ENCODE results near the gene BAX.

Gene BAX

GRCh38 chr19:48963371-48964204 is 8.9 kb downstream of the BAX start:
- no peak for DNase-seq

GRCh38 chr19:48964205-48965039 is 9.7 kb downstream of the BAX start:
- no peak for DNase-seq

- peak; percentile 87 for DNase-seq
These were observed 10.5 kb downstream of the BAX start, which contains the start of gene FTL for GRCh38 chr19:48965040-48965805. Gene FTL, plus strand, starts transcription at chr19:48965309. Its CDS starts 199 bp downstream, at chr19:48965508.

- peak; percentile 33 for DNase-seq
These were observed 11.3 kb downstream of the BAX start for GRCh38 chr19:48965806-48966540.

GRCh38 chr19:48966541-48967345 is 12.1 kb downstream of the BAX start:
- DNase-seq = no peak

GRCh38 chr19:48967346-48968178 is 12.9 kb downstream of the BAX start:
- DNase-seq = no peak

- DNase-seq = no peak
These were observed 13.5 kb downstream of the BAX start for GRCh38 chr19:48968179-48968661.

GRCh38 chr19:48968813-48969218 is 14.1 kb downstream of the BAX start:
- no peak for DNase-seq

GRCh38 chr19:48969276-48970138 is 14.8 kb downstream of the BAX start:
- no peak for DNase-seq

- no peak for DNase-seq
These were observed 15.6 kb downstream of the BAX start for GRCh38 chr19:48970139-48970766.

- peak; percentile 75 for DNase-seq
These were observed 16.3 kb downstream of the BAX start for GRCh38 chr19:48970923-48971395.

GRCh38 chr19:48975947-48976847 is 21.5 kb downstream of the BAX start:
- DNase-seq = no peak

GRCh38 chr19:48977061-48977460 is 22.4 kb downstream of the BAX start:
- no peak for DNase-seq

- no peak for DNase-seq
These were observed 27.6 kb downstream of the BAX start for GRCh38 chr19:48982280-48982679.

- no peak for DNase-seq
These were observed 31.0 kb downstream of the BAX start for GRCh38 chr19:48985711-48986110.

- no peak for DNase-seq
These were observed 31.5 kb downstream of the BAX start for GRCh38 chr19:48986211-48986610.

GRCh38 chr19:48987323-48987722 is 32.6 kb downstream of the BAX start:
- no peak for DNase-seq

- no peak for DNase-seq
These were observed 33.6 kb downstream of the BAX start for GRCh38 chr19:48988286-48988685.
